ENCODE results near the gene NANOS3. TPM values are rescaled to one million over a fixed set of nuclear protein-coding genes. Genes with fewer than 3 reads are reported as not detected.
A peak's percentile ranks its signal among the peaks of the same experiment; 100 is the strongest.

NANOS3 gene
- total and polyA plus RNA-seq, 9 of the 15 experiments (the other 6 are each of a cell fraction or from before 2014, with no cell fraction given): not detected

DNA sequence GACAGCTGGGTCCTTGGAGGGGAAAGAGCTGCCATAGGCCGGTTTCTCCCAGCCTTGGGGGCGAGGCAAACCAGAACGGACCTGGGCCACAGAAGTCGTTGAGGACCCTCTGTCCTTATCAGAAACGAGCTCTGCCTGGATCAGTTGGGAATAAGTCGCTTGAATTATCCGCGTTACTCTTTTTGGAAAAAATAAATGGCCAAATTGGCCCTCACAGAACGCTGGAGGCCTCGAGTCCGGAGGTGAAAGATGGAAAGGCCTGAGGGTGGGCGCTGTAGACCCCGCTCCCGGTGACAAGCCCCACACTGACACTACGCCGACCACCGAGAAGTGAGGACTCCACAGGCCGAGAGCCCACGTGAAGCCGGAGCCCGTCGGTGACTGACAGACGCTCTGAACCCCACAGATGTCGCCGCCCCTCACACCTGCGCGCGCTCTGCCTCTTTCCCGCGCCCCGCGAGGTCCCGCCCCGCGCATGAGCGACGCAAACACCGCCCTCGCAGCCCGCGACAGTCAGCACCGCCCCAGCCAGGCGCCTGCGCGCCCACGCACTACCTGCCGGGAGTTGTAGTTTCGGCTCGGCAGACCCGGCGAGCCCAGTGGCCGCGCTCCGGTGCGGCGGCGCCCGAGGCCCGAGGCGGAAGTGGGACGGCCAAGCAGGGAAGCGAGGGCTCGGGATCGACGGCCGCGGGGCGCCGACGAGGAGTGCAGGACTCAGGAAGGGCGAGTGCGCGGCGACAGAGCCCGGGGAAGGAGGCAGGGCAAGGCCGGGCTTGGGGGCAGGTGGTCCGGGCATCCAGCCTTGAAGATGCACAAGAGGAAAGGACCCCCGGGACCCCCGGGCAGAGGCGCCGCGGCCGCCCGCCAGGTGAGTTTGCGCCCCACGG, 28.9 kb downstream of the NANOS3 start, which contains the start of the genes BRME1 and CC2D1A (continued):
- TF ChIP-seq, protein P1, sequence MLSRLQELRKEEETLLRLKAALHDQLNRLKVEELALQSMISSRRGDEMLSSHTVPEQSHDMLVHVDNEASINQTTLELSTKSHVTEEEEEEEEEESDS (CRISPR knock-in tag; IDR thresholded peaks at IDR 0.05): no peak
- peak; percentile 50; the same call in 1 of the 2 replicates for TF ChIP-seq MEF2D (tag; conservative IDR thresholded peaks at IDR 0.05; ENCODE audit: low read depth)
- TF ChIP-seq FOXP1 (CRISPR knock-in tag; IDR thresholded peaks at IDR 0.05): peak; percentile 95
- TF ChIP-seq, protein P2, sequence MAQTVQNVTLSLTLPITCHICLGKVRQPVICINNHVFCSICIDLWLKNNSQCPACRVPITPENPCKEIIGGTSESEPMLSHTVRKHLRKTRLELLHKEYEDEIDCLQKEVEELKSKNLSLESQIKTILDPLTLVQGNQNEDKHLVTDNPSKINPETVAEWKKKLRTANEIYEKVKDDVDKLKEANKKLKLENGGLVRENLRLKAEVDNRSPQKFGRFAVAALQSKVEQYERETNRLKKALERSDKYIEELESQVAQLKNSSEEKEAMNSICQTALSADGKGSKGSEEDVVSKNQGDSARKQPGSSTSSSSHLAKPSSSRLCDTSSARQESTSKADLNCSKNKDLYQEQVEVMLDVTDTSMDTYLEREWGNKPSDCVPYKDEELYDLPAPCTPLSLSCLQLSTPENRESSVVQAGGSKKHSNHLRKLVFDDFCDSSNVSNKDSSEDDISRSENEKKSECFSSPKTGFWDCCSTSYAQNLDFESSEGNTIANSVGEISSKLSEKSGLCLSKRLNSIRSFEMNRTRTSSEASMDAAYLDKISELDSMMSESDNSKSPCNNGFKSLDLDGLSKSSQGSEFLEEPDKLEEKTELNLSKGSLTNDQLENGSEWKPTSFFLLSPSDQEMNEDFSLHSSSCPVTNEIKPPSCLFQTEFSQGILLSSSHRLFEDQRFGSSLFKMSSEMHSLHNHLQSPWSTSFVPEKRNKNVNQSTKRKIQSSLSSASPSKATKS (CRISPR knock-in tag; IDR thresholded peaks at IDR 0.05): no peak
- no peak for TF ChIP-seq CHD1 (IDR thresholded peaks at IDR 0.05; ENCODE audit: low read length)
- peak; percentile 67 for TF ChIP-seq CCNT2 (IDR thresholded peaks at IDR 0.05; ENCODE audit: borderline replicate concordance, extremely low read depth, insufficient read length, low read depth, low read length)
- peak; percentile 10 for TF ChIP-seq ZNF146 (CRISPR knock-in tag; IDR thresholded peaks at IDR 0.05; ENCODE audit: unreplicated experiment)
- TF ChIP-seq RB1 (IDR thresholded peaks at IDR 0.05; ENCODE audit: low read depth): peak; percentile 99
- TF ChIP-seq, protein P3, sequence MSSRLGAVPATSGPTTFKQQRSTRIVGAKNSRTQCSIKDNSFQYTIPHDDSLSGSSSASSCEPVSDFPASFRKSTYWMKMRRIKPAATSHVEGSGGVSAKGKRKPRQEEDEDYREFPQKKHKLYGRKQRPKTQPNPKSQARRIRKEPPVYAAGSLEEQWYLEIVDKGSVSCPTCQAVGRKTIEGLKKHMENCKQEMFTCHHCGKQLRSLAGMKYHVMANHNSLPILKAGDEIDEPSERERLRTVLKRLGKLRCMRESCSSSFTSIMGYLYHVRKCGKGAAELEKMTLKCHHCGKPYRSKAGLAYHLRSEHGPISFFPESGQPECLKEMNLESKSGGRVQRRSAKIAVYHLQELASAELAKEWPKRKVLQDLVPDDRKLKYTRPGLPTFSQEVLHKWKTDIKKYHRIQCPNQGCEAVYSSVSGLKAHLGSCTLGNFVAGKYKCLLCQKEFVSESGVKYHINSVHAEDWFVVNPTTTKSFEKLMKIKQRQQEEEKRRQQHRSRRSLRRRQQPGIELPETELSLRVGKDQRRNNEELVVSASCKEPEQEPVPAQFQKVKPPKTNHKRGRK (tag; IDR thresholded peaks at IDR 0.05): no peak
- TF ChIP-seq ZNF695 (CRISPR knock-in tag; IDR thresholded peaks at IDR 0.05): no peak
- peak; percentile 89 for TF ChIP-seq CREB1 (IDR thresholded peaks at IDR 0.05)
- TF ChIP-seq CREB1 (CRISPR knock-in tag; IDR thresholded peaks at IDR 0.05): peak; percentile 92
- TF ChIP-seq, protein P4, sequence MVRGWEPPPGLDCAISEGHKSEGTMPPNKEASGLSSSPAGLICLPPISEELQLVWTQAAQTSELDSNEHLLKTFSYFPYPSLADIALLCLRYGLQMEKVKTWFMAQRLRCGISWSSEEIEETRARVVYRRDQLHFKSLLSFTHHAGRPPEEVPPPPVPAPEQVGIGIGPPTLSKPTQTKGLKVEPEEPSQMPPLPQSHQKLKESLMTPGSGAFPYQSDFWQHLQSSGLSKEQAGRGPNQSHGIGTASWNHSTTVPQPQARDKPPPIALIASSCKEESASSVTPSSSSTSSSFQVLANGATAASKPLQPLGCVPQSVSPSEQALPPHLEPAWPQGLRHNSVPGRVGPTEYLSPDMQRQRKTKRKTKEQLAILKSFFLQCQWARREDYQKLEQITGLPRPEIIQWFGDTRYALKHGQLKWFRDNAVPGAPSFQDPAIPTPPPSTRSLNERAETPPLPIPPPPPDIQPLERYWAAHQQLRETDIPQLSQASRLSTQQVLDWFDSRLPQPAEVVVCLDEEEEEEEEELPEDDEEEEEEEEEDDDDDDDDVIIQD (CRISPR knock-in tag; IDR thresholded peaks at IDR 0.05): no peak
- TF ChIP-seq TRIM24 (IDR thresholded peaks at IDR 0.05): no peak
- no peak for TF ChIP-seq RBM39 (optimal IDR thresholded peaks at IDR 0.05; ENCODE audit: low read depth, low read length)
- TF ChIP-seq XRCC3 (IDR thresholded peaks at IDR 0.05): no peak
- TF ChIP-seq ZNF408 (CRISPR knock-in tag; IDR thresholded peaks at IDR 0.05; ENCODE audit: low read depth): no peak
- no peak for TF ChIP-seq HDAC2 (IDR thresholded peaks at IDR 0.05)
- peak; percentile 77 for TF ChIP-seq POLR2B (IDR thresholded peaks at IDR 0.05; ENCODE audit: low read depth, partially characterized antibody)
- no peak for TF ChIP-seq ZNF77 (CRISPR knock-in tag; IDR thresholded peaks at IDR 0.05)
- TF ChIP-seq ZFP36 (IDR thresholded peaks at IDR 0.05; ENCODE audit: low read depth, low read length, partially characterized antibody): no peak
- no peak for TF ChIP-seq SIN3B (IDR thresholded peaks at IDR 0.05; ENCODE audit: low read depth)
- no peak for TF ChIP-seq ARID1B (IDR thresholded peaks at IDR 0.05)
- no peak for TF ChIP-seq ARID2 (IDR thresholded peaks at IDR 0.05)
